HG03060 (cell line): ENCODE data around the gene THAP7.
"Not testable (repeated sequence)": the region's sequence is repeated elsewhere in the genome, so short reads cannot be mapped to it uniquely, and the experiment has no call there.

Experiments used
- ATAC-seq: cut with Tn5 transposase; IDR thresholded peaks from one replicate; pipeline ENCODE4 v1.9.1; 2021; ENCODE audit warnings: low read depth, moderate number of reproducible peaks; ENCODE audit not compliant: unreplicated experiment

THAP7 gene

DNA sequence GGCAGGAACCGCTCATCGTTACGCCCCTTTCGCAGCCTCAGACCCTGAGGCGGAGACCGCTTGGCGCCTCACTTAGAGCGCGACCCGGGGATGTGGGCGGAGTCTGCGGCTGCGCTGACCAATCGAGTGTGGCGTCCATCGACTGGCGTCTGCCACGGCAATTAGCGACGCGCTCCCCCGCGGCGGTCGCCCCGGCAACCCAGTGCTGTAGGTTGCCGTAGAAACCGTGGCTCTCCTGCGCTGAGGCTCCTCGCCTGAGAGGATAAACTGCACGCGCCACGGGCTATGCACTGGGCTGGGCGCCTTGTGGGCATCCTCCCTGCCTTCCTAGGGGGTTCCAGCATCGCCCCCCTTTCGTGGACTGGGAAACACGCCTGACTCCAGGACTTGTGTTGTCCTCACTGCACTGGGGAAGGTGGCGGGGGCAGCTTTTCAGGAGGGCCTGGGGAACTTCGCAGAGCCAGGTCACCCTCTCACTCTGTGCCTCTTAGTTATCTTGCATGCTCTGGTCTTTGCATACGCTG lies 12.3 kb upstream of the THAP7 start:
- no peak for ATAC-seq

DNA sequence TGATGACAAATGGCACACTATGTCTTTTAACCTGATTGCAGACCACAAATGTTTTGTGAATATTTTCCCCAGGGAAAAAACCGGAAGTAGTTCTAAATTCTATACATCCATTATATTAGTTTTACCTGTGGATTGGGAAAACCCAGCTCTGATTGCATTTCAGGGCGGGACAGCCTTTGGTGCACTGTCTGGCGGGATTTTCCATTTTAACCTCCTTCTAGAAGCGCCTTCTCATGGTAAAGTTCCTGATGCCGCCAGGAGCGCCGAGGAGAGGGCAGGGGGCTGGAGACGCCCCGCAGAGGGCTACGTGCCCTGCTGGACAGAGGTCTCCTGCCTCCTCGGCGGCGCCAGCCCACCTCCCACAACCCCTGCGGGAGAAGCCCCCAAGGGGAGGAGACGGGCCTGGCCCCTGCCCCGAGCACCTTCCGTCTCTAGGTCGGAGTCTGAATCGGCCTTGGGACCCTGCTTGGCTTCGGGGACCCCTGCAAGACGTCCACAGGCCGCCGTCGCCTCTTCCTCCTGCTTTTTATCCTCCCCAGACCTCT lies 11.8 kb upstream of the THAP7 start:
- no peak for ATAC-seq

DNA sequence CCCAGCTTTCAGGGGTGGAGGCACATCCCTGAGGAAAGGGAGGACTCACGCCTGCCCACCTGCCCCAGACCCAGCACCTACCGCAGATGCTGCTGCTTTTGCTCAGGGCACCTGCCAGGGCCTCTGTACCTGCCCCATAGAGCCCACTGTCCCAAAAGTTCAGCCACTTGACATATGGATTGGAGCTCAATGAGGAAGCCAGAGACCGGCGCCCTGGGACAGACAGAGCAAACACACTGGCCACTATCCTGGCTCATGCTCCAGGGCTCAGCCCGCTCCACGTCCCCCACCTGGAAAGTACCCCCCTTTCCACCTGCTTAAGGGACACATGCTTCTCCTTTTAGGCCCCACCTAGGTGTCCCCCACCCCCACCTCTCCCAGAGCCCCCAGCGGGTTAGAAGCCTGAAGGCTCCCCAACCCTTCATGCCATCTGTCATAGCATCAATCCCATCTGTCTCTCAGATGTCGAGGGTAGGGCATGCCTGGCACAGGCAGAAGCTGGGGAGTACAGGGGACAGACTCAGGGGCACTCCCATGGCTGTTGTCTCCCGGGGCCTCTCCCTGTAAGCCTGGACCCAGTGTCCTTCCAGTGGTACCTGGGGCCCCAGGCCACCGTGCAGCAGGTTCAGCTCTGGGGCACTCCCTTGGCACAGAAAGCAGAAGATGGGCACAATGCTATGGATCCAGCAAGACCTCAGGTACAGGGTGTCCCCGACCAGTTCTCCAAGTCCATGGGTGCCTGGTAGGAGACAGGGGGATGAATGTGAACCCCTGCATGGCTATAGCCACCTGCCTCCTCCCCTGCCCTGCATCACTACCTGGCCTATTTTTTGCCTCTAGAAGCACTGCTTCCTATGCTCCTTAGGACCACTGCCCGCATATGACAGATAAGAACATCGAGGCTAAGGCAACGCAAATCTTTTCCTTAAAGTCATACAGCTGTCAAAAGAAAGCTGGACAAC lies 10.8 kb upstream of the THAP7 start:
- ATAC-seq, result no peak

DNA sequence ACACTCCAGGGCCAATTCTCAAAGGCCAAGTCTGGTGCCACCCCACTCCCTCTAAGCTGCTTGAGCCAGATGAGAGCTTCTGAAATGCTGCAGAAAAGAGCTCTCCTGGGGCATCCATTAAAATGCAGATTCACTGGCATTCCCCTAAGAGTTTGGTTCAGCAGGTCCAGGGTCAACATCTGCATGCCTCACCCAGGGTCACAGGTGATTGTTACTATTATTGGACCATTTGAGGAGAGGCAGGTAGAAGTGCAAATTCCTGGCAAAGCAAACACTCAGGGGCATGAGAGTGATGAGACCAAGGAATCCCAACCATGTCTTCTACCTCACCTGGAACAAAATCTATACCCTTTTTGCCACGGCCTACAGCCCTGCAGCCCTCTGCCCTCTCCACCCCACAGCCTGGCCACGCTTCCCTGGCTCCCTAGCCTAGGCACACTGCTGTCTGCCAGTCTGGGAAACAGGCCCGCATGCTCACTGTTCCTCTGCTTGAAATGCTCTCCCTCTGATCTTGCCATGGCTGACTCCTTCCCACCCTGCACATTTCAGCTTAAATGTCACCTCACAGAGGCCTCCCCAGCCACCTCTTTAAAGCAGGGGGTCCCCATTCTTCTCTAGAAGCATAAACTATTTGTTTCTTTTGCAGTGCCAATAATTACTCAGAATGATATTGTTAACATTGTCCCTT lies 8.7 kb upstream of the THAP7 start:
- no peak for ATAC-seq

DNA sequence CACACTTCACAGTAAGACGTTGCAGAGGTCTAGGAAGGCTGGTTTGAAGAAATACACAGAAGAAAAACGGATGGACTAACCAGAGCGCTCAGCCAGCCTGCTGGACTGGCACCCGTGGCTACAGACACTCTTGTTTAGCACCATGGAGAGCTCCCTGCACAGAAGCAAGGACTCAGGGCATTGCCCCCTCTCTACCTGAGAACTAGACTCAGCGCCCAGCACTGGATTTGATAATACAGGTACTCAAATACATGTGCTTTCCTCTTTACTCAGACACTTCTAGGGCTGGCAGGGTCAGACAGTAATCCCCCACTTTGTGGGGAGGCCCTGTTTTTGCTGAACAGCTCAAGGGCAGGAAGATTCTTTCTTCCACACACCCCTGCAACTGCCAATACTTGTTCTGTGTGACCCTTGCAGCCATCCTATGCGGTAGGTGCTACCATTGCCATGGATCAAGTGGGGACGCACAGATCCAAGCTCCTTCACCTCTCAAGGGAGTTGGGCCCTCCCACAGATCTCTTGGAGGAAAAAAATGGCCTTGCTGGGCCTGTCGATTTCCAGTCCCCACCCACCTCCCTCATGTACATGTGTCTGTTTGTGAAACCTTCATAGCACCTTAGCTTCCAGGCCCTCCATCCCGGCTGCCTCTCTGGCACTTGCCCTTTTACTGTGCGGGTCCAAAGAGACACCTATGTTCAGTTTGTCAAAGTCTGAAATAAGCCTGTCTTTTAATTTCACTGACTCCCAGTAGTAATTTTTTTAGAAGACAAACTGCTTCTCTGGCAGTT lies 7.9 kb upstream of the THAP7 start:
- ATAC-seq, result no peak

DNA sequence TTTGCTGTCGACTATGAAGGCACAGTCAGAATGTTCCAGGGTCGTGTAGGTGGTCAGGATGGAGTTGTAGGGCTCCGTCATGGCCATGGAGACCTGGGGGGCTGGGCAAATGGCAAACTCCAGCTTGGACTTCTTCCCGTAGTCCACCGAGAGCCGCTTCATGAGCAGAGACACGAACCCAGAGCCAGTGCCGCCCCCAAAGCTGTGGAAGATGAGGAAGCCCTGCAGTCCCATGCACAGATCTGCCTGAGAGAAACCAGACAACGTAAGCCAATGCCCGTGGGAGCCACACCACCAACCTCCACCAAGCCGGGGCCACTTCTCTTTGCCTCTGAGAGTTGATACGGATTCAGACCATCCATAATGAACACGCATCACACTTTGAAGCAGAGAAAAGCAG lies 7.3 kb upstream of the THAP7 start:
- ATAC-seq, result not testable (repeated sequence)

DNA sequence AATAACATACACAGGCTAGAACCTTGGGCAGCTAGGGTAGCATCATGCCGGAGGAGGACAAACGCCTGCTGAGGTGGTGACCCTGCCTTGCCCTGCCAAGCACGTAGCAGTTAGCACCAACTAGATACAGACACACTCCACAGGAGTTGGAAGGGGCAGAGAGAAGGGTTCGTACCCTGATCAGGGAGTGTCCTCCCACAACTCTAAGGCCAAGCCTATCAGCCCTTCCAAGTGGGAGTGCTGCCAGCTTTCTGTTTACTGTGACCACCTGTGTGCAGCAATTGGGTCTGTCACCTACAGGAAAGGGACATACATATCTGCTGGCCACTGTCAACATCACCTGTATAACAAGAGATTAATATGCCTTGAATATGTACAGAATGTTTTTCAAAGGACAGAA lies 1.9 kb upstream of the THAP7 start:
- no peak for ATAC-seq

DNA sequence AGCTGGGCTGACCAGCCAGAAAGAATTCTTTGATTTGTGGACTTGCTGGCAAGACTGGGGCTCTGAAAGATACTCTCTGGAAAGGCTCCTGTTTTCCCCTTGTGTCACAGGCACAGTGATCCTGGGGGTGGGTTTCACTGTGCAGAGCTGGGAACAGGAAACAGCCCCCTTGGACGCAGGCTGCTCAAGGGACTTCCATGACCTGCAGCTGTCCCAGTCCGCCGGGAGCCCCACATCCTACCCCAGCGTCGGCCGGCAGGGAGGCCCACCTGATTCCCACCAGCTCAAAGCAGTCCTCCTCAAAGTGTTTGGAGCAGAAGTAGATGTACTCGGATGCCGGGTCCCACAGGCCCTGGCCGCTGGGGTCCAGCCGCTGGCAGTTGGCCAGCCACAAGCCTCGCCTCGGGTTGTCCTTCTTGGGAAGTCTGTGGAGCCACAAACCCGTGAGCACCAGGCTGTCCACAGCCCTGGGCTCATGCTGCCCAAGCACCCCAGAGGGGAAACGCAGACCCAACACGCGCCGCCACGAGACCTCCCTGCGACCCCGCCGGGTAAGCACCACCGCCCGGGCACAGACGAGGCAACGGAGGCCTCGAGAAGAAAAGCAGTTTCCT lies 824 bp downstream of the THAP7 start:
- no peak for ATAC-seq

DNA sequence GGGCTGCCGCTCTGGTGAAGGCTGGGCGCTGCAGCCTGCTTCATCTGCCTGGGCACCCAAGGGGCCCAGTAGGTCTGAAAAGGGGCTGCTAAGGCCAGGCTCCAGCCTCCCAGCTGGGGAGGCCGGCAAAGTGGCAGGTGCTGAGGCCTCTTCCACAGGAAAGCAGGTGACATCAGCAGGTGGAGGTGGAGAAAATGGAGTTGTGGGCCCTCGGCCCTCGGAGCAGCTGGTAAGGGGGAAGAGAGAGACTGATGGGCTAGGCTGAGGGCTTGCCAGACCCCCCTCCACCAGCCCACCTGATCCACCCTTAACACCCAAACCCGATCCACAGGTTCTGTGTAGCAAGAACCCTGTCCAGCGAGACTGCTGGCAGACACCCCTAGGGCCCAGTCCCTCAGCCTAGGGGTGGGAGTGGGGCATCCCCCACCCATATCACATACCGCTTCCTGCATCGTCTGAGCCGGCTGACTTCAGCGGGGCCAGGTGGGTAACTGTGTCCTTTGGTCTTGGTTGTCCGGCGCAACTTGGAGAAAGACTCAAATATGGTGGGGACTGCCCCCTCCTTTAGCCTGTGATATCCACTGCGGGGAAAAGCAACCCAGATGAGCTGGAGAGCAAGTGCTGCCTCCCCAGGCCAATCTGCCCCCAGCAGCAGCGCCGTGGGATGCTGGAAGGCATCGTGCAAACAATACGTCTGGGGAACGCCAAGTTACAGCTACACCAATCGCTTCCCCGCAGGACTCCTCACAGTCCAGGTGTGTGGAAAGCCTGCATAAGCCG lies 1.5 kb downstream of the THAP7 start:
- ATAC-seq, result no peak

DNA sequence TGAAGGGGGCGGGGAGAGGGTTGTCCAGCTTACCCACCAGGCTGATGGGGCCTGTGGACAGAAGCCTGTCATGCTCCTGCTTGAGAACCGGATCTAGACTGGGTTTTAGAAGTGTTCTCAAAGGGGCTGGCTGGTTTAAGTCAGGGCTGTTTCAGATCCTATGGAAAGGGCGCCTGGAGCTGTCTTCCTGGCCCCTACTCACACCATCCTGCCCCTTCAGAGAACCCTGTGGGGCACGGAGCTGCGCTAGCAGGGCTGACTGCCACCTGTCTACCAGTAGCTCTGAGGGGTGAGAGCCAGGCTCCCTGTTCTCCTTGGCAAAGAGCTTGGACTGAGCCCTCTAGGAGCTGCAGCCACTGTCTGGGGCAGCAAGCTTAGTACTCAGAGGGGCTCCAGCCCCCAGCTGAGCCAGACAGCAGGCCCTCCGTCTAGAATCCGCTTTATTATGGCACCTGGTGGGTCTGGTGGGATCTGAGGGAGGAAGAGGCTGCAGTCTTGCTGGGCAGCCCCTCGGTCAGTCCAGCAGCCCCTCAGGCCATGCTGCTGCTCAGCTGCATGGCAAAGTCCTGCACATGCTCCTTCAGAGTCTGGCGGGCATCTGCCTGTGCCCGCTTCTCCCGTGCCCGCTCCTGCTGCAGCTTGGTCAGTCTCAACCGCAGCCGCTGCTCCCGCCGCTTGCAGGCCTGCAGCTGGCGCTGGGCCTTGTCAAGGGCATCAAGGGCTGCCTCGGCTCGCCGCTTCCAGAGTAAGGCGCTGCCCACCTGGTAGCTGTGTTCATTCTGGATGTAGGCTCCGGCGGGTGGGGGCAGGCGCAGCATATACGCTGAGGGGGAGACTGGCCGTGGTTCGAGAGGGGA lies 2.3 kb downstream of the THAP7 start:
- ATAC-seq, result no peak

DNA sequence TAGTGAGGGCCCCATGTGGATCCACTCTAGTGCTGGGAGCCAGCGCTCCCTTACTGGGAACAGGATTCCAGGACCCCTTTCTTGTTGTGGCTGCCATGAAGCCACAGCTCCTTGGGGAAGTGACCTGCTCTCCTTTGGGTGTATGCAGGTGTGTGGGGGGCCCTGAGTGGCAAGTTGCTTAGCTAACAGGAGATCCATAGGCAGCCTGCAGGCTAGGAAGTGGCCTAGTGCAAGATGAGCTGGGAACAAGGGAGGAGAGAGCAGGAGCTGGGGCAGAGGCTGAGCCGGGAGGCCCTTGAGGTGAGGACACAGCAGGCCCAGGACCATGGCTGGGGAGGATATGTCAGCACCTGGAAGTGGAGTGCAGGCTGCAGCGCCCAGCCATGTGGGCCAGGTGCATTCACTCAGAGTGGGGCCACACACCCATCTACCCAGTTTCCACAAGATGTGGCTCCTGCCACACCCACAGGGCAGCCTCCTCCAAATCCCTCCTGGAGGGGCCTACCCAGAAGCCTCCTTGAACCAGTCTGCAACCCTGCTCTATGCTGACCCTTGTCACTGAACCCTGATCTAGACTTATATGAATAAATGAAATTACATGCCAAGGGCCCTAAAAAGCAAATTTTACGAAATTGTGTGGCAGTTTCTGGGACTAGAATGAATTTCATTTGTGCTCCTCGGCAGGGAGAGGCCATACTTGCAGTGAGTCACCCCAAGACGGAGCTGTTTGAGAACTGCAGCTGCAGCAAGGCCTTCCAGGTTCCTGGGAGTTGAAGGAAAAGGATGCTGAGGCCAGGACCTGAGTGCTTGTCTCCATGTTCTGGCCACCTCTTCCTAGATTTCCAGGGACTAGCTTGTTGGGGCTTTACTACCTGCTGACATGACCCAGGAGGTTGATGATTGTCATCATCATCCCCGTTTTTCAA lies 3.2 kb downstream of the THAP7 start:
- no peak for ATAC-seq

DNA sequence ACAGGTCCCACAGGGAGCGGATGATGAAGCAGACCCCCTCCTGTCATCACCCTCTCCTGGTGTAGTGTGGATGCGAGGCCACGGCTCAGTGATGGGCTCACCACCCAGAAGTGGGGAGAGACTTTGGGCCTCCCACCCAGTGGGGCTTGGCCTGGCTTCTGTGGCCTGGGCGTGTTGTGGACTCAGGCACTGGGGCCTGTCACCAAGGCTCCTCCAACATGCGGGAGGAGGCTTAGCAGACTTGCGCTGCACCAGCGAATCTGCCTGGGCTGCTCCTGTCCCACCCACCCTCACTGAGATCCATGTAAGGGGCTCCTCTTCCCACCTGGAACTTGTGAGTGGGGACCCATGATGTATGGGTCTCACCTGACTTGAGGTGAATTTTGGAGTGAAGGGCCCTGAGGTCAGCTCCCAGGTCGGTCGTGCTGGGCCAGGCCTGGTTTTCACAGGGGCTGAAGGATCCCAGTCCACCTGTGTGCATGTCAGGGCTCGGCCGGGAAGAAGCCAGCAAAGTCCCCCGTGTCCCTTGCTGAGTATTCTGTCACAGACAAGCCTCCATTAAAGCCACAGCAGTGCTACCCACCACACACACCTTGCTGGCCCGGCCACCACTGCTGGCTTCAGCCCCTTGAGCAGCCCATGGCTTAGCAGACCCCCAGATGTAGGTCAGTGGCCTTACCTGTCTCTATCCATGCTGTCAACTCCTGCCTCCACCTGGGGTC lies 4.2 kb downstream of the THAP7 start:
- no peak for ATAC-seq

DNA sequence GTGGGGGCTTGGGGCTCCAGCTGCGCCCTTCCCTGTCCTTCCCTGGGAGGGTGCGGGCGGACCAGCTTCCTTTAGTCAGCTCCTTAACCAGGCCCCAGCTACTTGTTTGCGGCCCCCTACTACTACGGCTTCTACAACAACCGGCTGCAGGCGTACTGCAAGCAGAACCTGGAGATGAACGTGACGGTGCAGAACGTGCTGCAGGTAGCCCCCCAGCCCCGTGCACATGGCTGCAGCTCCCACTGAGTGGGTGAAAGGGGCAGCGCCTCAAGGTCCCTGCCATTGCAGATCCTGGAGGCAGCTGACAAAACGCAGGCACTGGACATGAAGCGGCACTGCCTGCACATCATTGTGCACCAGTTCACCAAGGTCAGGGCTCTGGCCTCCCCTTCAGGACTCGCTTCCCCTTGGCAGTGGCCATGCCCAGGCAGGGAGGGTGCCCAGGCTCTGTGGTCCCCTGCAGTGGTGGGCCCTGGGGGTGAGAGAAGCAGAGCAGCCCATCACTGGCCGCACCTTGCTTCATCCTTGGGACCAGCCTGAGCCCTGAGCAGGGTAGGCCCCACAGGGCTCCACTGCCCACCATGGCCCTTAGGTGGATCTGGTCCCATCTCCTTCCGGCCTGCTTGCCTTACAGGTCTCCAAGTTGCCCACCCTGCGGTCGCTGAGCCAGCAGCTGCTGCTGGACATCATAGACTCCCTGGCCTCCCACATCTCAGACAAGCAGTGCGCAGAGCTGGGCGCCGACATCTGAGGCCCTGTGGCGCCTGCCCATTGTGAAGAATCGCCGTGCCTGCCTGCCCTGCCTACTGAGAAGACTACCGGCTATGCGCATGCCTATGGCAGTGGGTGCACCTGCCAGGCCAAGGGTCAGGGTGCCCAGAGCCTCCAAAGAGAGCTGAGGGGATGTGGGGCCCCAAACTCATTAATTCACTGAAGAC lies 5.1 kb downstream of the THAP7 start:
- ATAC-seq, result no peak

DNA sequence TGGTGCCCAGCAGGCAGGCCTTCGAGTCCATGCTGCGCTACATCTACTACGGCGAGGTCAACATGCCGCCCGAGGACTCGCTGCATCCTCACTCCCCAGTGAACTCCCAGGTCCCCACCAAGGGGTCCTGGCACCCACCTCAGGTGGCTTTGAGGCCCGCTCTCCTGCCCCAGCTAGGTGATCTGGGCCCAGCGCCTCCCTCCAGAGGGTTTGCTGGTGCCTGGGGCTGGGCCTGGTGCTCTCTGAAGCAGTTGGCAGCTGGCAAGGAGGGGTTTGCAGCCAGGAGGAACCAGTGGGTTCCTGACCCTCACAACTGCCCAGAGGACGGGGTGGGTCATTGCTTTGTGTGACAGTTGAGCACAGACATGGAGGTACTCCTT lies 5.9 kb downstream of the THAP7 start:
- ATAC-seq, result no peak

DNA sequence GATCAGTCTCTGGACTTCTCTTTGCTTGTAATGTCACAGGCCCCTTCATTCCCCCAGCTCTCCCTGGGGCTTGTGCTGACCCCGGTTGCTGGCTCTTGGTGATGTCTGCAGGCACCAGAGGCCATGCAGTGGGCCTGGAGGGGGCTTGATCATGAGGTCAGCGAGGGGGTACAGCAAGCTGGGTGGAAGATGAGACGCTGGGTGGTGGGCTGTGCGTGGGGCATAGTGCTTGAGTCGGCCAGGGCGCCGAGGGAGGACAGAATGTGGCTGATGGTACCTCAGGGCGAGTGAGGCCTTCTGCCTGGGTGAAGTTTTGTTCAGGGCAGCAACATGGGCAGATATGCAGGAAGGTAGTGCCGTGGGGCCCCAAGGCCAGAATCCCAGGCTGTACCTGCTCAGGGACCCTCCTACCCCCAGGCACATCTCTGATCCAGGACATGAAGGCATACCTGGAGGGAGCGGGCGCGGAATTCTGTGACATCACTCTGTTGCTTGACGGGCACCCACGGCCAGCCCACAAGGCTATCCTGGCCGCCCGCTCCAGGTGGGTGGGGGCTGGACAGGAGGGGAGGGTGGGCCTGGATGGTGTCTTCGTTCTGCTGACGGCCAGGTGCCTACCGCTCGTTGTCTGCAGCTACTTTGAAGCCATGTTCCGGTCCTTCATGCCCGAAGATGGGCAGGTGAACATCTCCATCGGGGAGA lies 6.4 kb downstream of the THAP7 start:
- ATAC-seq, result no peak
